HFFc6 (cell line): Measurements from ENCODE around the gene TMC7. TPM values are rescaled to one million over a fixed set of nuclear protein-coding genes. Genes with fewer than 3 reads are reported as not detected.
"Not testable (repeated sequence)": the region's sequence is repeated elsewhere in the genome, so short reads cannot be mapped to it uniquely, and the experiment has no call there.

Experiments
- DNase-seq: peaks from one replicate; pipeline ENCODE4 v3.0.0-alpha.2; 2018
- H3K27ac Mint-ChIP-seq: 2 replicates; pipeline ENCODE4 v1.8.0; 2020; ENCODE audit warnings: mild to moderate bottlenecking, mixed read lengths
- H3K27me3 Mint-ChIP-seq: 2 replicates; pipeline ENCODE4 v1.8.0; 2021; ENCODE audit warnings: mild to moderate bottlenecking, moderate library complexity, mixed read lengths; ENCODE audit not compliant: insufficient read depth
- H3K36me3 Mint-ChIP-seq: 2 replicates; pipeline ENCODE4 v1.8.0; 2021; ENCODE audit warnings: low read depth, mixed read lengths
- H3K4me1 Mint-ChIP-seq: 2 replicates; pipeline ENCODE4 v1.8.0; 2020; ENCODE audit warnings: low read depth, mixed read lengths
- H3K4me3 Mint-ChIP-seq: 2 replicates; pipeline ENCODE4 v1.8.0; 2020; ENCODE audit warnings: mild to moderate bottlenecking, moderate library complexity, mixed read lengths
- H3K9me3 Mint-ChIP-seq: 2 replicates; pipeline ENCODE4 v1.8.0; 2020; ENCODE audit warnings: mild to moderate bottlenecking, mixed read lengths
- total RNA-seq, 6 experiments: library from RNA; stranded (reverse); fragmentation: NEBNext Ultra II Directional; extraction: Animal tissue kit (Norgen Biotek cat#: 25700); gene quantifications; 2 replicates in 1 of 6; 3 replicates in 5 of 6; pipeline ENCODE4 v1.2.3, GENCODE V29; 2021
- TF ChIP-seq, protein P1 (sequence below): fragments of 200-600 bp; sonication (generic); IDR thresholded peaks from 2 replicates; pipeline ENCODE4 v1.5.0; 2021; ENCODE audit warnings: antibody characterized with exemption, mild to moderate bottlenecking

The TMC7 gene
- total RNA-seq, 6 experiments from 2014 or later = 0.35 to 1.1 (median 0.58) TPM

DNA sequence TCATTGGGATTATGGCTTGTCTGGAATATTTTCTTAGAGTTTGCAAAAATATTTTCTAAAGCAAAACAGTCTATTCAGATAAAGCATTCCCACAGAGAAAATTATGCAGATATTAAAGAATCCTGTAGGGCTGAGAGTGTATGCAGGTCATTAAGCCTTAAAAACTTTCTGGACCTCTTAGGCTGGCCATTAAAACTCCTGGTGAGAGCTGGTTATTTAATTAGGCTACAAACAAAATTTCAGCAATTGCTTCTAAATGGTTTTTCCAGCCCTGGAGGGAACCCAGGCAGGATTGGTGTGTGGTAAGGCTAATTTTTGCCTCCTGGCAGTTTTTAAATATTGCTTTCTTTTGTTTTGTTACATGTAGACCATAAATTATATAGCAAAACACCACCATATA, 30.2 kb upstream of the TMC7 start:
- no peaks in the 10 kb centered on the region for H3K36me3 Mint-ChIP-seq
- H3K4me1 Mint-ChIP-seq = peaks cover 5% of the 10 kb centered on the region; the same call in 1 of the 2 replicates
- peaks cover 24% of the 10 kb centered on the region for H3K27me3 Mint-ChIP-seq
- no peaks in the 10 kb centered on the region for H3K9me3 Mint-ChIP-seq
- no peak overlapping the region for H3K4me3 Mint-ChIP-seq
- no peak for DNase-seq
- TF ChIP-seq, protein P1, sequence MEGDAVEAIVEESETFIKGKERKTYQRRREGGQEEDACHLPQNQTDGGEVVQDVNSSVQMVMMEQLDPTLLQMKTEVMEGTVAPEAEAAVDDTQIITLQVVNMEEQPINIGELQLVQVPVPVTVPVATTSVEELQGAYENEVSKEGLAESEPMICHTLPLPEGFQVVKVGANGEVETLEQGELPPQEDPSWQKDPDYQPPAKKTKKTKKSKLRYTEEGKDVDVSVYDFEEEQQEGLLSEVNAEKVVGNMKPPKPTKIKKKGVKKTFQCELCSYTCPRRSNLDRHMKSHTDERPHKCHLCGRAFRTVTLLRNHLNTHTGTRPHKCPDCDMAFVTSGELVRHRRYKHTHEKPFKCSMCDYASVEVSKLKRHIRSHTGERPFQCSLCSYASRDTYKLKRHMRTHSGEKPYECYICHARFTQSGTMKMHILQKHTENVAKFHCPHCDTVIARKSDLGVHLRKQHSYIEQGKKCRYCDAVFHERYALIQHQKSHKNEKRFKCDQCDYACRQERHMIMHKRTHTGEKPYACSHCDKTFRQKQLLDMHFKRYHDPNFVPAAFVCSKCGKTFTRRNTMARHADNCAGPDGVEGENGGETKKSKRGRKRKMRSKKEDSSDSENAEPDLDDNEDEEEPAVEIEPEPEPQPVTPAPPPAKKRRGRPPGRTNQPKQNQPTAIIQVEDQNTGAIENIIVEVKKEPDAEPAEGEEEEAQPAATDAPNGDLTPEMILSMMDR = no peak
- H3K27ac Mint-ChIP-seq = no peak overlapping the region

- H3K27ac Mint-ChIP-seq, H3K4me3 Mint-ChIP-seq, H3K9me3 Mint-ChIP-seq, DNase-seq, H3K36me3 Mint-ChIP-seq: not testable (repeated sequence)
- H3K4me1 Mint-ChIP-seq = peaks cover 15% of the 10 kb centered on the region
- peaks cover 23% of the 10 kb centered on the region for H3K27me3 Mint-ChIP-seq
Observed at GRCh38 chr16:18955874-18956580, 27.7 kb upstream of the TMC7 start.

DNA sequence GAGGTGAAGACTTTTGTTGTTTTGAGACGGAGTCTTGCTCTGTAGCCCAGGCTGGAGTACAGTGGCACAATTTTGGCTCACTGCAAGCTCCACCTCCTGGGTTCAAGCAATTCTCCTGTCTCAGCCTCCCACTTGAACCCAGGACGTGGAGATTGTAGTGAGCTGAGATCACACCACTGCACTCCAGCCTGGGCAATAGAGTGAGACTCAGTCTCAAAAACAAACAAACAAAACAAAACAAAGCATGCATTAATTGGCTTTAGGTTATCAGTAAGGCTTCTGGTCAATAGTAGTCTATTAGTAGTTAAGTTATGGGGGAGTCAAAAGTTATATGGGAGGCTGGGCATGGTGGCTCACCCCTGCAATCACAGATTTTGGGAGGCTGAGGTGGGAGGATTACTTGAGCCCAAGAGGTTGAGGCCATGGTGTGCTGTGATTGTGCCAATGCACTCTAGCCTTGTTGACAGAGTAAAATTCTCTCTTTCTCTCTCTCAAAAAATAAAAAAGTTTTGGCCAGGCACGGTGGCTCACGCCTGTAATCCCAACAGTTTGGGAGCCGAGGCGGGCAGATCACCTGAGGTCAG, 27.0 kb upstream of the TMC7 start:
- not testable (repeated sequence) for H3K9me3 Mint-ChIP-seq, H3K36me3 Mint-ChIP-seq, DNase-seq, H3K4me3 Mint-ChIP-seq, H3K27ac Mint-ChIP-seq
- Mint-ChIP-seq H3K4me1 (peaks cover 18% of the 10 kb centered on the region), H3K27me3 (peaks cover 28% of the 10 kb centered on the region)

DNA sequence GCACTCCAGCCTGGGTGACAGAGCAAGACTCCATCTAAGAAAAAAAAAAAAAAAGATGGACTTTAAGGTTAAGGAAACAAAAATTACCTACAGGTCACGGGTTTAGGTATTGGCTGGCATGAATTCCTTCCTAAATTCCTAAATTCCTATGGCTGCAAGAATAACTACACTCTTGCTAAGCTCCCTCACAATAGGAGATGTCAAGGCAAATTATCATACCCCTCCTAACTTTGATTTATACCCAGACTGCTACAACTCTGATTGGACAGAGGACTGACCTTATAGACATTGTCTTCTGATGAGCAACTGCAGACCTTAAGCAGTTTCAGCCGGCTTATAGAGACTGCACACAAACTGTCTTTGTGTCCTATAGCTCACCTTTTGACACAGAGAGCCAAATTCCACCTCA, 25.1 kb upstream of the TMC7 start:
- H3K9me3 Mint-ChIP-seq = no peaks in the 10 kb centered on the region
- H3K4me3 Mint-ChIP-seq = no peak overlapping the region
- DNase-seq = no peak
- no peaks in the 10 kb centered on the region for H3K36me3 Mint-ChIP-seq
- peaks cover 23% of the 10 kb centered on the region for H3K27me3 Mint-ChIP-seq
- H3K27ac Mint-ChIP-seq = peak overlapping the region; percentile 57; the same call in 1 of the 2 replicates
- TF ChIP-seq, protein P1 = no peak
- H3K4me1 Mint-ChIP-seq = peaks cover 27% of the 10 kb centered on the region

DNA sequence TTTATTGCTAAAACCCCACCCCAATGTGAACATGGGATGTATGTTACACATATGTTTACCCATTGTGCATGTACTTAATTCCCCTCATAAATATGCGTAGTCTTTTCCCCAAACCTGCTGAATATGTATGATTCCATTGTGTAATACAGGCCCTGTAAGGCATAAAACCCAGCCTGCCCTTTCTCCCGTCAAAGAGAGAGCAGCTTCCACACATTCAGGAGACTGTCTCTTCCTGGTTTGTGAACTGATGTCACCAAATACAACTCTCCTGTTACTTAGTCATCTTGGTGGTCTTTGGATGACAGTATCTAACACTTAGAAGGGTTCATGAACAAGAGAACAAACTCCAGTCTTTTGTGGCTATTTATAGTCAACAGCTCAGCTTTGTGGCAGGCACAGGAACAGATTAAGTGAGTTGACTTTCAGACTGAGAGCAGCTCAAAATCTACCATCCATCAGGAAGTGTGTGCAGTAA, 24.7 kb upstream of the TMC7 start:
- peaks cover 21% of the 10 kb centered on the region for H3K27me3 Mint-ChIP-seq
- no peaks in the 10 kb centered on the region for H3K9me3 Mint-ChIP-seq
- peak overlapping the region; percentile 57; the same call in 1 of the 2 replicates for H3K27ac Mint-ChIP-seq
- H3K36me3 Mint-ChIP-seq = no peaks in the 10 kb centered on the region
- DNase-seq = peak; percentile 9
- H3K4me3 Mint-ChIP-seq = no peak overlapping the region
- H3K4me1 Mint-ChIP-seq = peaks cover 27% of the 10 kb centered on the region
- TF ChIP-seq, protein P1 = no peak

DNA sequence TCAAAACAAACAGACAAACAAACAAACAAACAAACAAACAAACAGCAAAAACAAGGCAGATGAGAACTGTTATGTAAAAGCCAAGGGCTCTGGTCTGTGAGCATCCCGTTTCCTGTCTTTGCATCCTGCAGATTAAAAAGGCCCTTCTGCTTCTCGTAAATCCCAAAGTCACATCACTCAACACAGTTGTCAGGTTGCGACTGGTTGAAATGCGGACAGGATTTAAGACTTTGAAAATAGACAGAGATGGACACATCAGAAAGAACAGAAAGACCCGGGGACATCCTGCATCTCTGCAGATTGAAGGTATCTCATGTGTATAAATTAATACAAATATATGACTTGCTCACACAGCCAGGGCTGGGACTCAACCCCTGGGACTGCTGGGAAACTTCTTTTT, 18.2 kb upstream of the TMC7 start:
- Mint-ChIP-seq H3K9me3 (no peaks in the 10 kb centered on the region), H3K36me3 (no peaks in the 10 kb centered on the region), H3K27me3 (peaks cover 10% of the 10 kb centered on the region), H3K4me3 (no peak overlapping the region), H3K4me1 (peaks cover 25% of the 10 kb centered on the region), H3K27ac (no peak overlapping the region)
- DNase-seq = no peak
- TF ChIP-seq, protein P1 = no peak
